Naive thymus-derived CD4-positive, alpha-beta T cell (primary cell): ENCODE results near the gene DCAF10. TPM values are rescaled to one million over a fixed set of nuclear protein-coding genes. Genes with fewer than 3 reads are reported as not detected.
A peak's percentile ranks its signal among the peaks of the same experiment; 100 is the strongest.
"Not testable (repeated sequence)": the region's sequence is repeated elsewhere in the genome, so short reads cannot be mapped to it uniquely, and the experiment has no call there.

Experiments used
- ATAC-seq: fragments of 150-1000 bp; cut with Tn5 transposase; 2 replicates; pipeline ENCODE4 v1.10.0; 2021; ENCODE audit warnings: mild to moderate bottlenecking, moderate library complexity
- CTCF ChIA-PET: fragments of 350-600 bp; sonication (Branson Sonifier 250); formaldehyde crosslinking; loops from one replicate; lab custom pipeline; 2021; ENCODE audit warnings: antibody characterized with exemption; lab: Charles Lee
- POLR2A ChIA-PET: fragments of 350-600 bp; sonication (Branson Sonifier 250); formaldehyde crosslinking; loops from one replicate; lab custom pipeline; 2021; ENCODE audit warnings: antibody characterized with exemption, inconsistent platforms; lab: Charles Lee
- DNase-seq, 9 donors: peaks; one replicate each; pipeline versions ENCODE4 v3.0.0 to v3.0.0-alpha.2; 2020 to 2022; ENCODE audit warnings: mixed read lengths in 1 of 9
- H3K27ac ChIP-seq: one replicate; pipeline ENCODE4 v1.7.0; 2013; ENCODE audit warnings: mild to moderate bottlenecking, low read depth, low read length, moderate library complexity
- H3K27me3 ChIP-seq, 2 donors: one replicate each; pipeline ENCODE4 v1.7.0; 2013; ENCODE audit warnings: low read length in 2 of 2, mild to moderate bottlenecking in 2 of 2, moderate library complexity in 2 of 2; ENCODE audit not compliant: control insufficient read depth in 2 of 2, insufficient read depth in 2 of 2
- H3K36me3 ChIP-seq, 3 experiments: 1 replicate in 2 of 3; 2 replicates in 1 of 3; pipeline ENCODE4 v1.7.0; 2013; ENCODE audit warnings: low read length in 3 of 3, mild to moderate bottlenecking in 3 of 3, moderate library complexity in 1 of 3; ENCODE audit not compliant: insufficient read depth in 3 of 3, control insufficient read depth in 2 of 3
- H3K4me1 ChIP-seq, 2 donors: one replicate each; pipeline ENCODE4 v1.7.0; 2013; ENCODE audit warnings: low read length in 2 of 2, mild to moderate bottlenecking in 2 of 2, moderate library complexity in 1 of 2; ENCODE audit not compliant: control insufficient read depth in 2 of 2, insufficient read depth in 2 of 2
- H3K4me3 ChIP-seq: 2 replicates; pipeline ENCODE4 v1.7.0; 2013; ENCODE audit warnings: mild to moderate bottlenecking, low read length
- H3K9me3 ChIP-seq, 3 experiments: 1 replicate in 2 of 3; 2 replicates in 1 of 3; pipeline ENCODE4 v1.7.0; 2013; ENCODE audit warnings: low read length in 3 of 3; ENCODE audit not compliant: control insufficient read depth in 2 of 3
- H3K27ac Mint-ChIP-seq, 9 donors: one replicate each; pipeline ENCODE4 v1.8.0; 2020 to 2022; ENCODE audit warnings: mixed read lengths in 9 of 9, mild to moderate bottlenecking in 8 of 9, moderate library complexity in 5 of 9, inconsistent platforms in 2 of 9
- H3K27me3 Mint-ChIP-seq, 5 donors: one replicate each; pipeline ENCODE4 v1.8.0; 2021 to 2022; ENCODE audit warnings: mixed read lengths in 5 of 5, mild to moderate bottlenecking in 1 of 5
- H3K36me3 Mint-ChIP-seq, 5 donors: one replicate each; pipeline ENCODE4 v1.8.0; 2020 to 2022; ENCODE audit warnings: mixed read lengths in 5 of 5, mild to moderate bottlenecking in 3 of 5, inconsistent platforms in 1 of 5
- H3K4me1 Mint-ChIP-seq, 7 donors: one replicate each; pipeline ENCODE4 v1.8.0; 2020 to 2022; ENCODE audit warnings: mixed read lengths in 7 of 7, mild to moderate bottlenecking in 3 of 7, inconsistent platforms in 1 of 7
- H3K4me3 Mint-ChIP-seq, 10 donors: one replicate each; pipeline ENCODE4 v1.8.0; 2020 to 2022; ENCODE audit warnings: mild to moderate bottlenecking in 10 of 10, mixed read lengths in 10 of 10, moderate library complexity in 6 of 10, inconsistent platforms in 2 of 10
- H3K9me3 Mint-ChIP-seq, 11 donors: one replicate each; pipeline ENCODE4 v1.8.0; 2020 to 2022; ENCODE audit warnings: mixed read lengths in 11 of 11, mild to moderate bottlenecking in 4 of 11, inconsistent platforms in 1 of 11, moderate library complexity in 1 of 11
- intact Hi-C, 2 donors: fragments of 100-400 bp; cut with micrococcal nuclease; formaldehyde crosslinking; loops; one replicate each; pipeline ENCODE4 v1.15.1; 2023
- polyA plus RNA-seq, 2 donors: library from polyadenylated mRNA; unstranded; fragments of 300-500 nt; fragmentation: Illumina TruSeq; gene quantifications; one replicate each; pipeline ENCODE4 v1.2.3, GENCODE V29; 2021
- total RNA-seq, 6 experiments: library from RNA in 5 of 6; stranded (reverse) in 5 of 6; gene quantifications; 1 replicate in 5 of 6; 2 replicates in 1 of 6; pipeline ENCODE4 v1.2.3 and lab custom pipeline; 2021 to 2026

The DCAF10 gene
- total and polyA plus RNA-seq, 7 experiments from 2014 or later: 12.1 to 28.6 (median 21.9) TPM

DNA sequence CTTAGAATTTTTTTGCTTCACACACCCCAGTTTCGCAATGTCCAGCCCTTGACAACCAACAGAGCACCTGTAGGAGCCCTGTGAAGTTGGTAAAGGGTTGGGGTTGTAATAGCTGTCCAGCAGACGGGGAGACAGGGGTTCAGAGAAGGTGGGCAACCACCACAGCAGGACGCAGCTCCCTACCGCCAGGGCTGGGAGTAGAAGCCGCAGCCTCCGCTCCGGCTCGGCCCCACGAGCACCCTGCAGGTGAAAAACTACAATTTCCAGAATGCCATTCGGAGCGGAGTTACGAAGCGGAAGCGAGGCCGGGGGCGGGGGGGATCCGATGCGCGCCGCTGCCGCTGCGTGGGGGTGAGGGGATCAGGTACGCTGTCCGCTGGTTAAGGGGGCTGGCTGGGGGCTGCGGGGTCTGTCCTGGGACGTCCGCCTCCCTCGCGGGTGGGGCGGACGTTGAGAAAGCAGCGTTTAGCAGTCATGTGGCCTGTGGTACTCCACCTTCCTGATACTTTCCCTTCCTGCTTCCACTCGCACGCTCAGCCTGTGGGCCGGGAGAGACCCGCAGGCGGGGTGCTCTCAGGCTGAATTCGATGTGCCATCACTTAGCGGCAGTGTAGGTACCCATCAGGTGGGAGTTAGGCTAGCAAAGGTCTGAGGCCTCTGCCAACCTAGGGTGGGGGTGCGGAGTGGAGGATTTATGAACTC is 47.0 kb upstream of the DCAF10 start, which contains the start of gene TRMT10B:
TSS of gene TRMT10B (plus strand) at position 317 of the 702 bp plus-strand sequence. CDS start 8,127 bp downstream, outside the sequence.
- Mint-ChIP-seq H3K27ac (peak within 1 kb of the TSS; percentile 68 to 95 (median 92)), H3K36me3 (peaks cover 0 to 4% (median 0%) of the 10 kb centered on the region in 5 donors), H3K27me3 (no peaks in the 10 kb centered on the region), H3K4me3 (peak within 1 kb of the TSS; percentile 87 to 98 (median 96)), H3K9me3 (no peaks in the 10 kb centered on the region), H3K4me1 (peaks cover 26 to 52% (median 33%) of the 10 kb centered on the region in 7 donors)
- Histone ChIP-seq H3K27me3 (no peaks in the 10 kb centered on the region), H3K4me1 (peaks cover 9 to 11% of the 10 kb centered on the region in 2 donors), H3K27ac (peak within 1 kb of the TSS; percentile 87), H3K36me3 (no peaks in the 10 kb centered on the region), H3K4me3 (peak within 1 kb of the TSS; percentile 92), H3K9me3 (no peaks in the 10 kb centered on the region)
- DNase-seq: peak; percentile 50 to 78 (median 70)
- POLR2A ChIA-PET: interaction anchor here (0.7 to 3.4 kb wide), 4 partner anchors 13 to 44 kb away, joined by 3 to 14 read pairs (median 4); partner anchors contain the start of gene EXOSC3
- intact Hi-C loops: loop anchor here (1.0 to 5.0 kb wide), 9 partner anchors 32 to 314 kb away; partner anchors contain the start of genes DCAF10 (in 2 of the 2), EXOSC3 (in 2 of the 2), POLR1E (in 2 of the 2) and TOMM5 (in 2 of the 2)
- CTCF ChIA-PET: interaction anchor here (1.1 kb wide), 1 partner anchor 152 kb away, joined by 4 read pairs; no protein-coding TSS in a partner anchor
- peak; percentile 95 for ATAC-seq

DNA sequence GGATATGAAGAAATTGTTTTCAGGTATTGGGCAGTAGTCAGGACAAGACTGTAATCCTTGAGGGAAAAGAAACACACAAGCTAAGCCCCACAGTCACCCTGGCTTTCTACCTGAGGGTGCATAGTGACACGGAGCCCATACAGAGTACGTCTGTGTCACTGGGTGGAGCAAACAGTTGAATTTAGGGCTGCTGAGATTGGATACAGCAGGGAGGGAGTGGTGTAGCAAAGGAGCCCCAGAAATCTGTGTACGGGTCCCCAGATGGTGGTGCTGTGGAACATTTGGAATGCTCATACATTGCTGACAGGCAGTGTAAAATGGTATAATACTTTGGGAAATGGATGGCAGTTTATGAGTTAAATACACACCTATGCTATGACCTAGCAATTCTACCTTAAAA is 41.9 kb upstream of the DCAF10 start:
- Mint-ChIP-seq H3K27ac (peak overlapping the region in 2 of 9 donors; percentile 34 to 44), H3K4me3 (no peak overlapping the region), H3K27me3 (no peaks in the 10 kb centered on the region), H3K36me3 (peaks cover 4 to 10% (median 7%) of the 10 kb centered on the region in 5 donors), H3K4me1 (peaks cover 22 to 42% (median 30%) of the 10 kb centered on the region in 7 donors), H3K9me3 (no peaks in the 10 kb centered on the region)
- DNase-seq (no peak), ATAC-seq (no peak)
- H3K27ac ChIP-seq: no peak overlapping the region
- H3K4me1 ChIP-seq: peaks cover 7 to 9% of the 10 kb centered on the region in 2 donors
- H3K27me3 ChIP-seq: no peaks in the 10 kb centered on the region
- CTCF ChIA-PET: no interaction called here
- H3K4me3 ChIP-seq: no peak overlapping the region
- no peaks in the 10 kb centered on the region for H3K9me3 ChIP-seq
- intact Hi-C loops: no loop called here
- POLR2A ChIA-PET: no interaction called here
- no peaks in the 10 kb centered on the region for H3K36me3 ChIP-seq

DNA sequence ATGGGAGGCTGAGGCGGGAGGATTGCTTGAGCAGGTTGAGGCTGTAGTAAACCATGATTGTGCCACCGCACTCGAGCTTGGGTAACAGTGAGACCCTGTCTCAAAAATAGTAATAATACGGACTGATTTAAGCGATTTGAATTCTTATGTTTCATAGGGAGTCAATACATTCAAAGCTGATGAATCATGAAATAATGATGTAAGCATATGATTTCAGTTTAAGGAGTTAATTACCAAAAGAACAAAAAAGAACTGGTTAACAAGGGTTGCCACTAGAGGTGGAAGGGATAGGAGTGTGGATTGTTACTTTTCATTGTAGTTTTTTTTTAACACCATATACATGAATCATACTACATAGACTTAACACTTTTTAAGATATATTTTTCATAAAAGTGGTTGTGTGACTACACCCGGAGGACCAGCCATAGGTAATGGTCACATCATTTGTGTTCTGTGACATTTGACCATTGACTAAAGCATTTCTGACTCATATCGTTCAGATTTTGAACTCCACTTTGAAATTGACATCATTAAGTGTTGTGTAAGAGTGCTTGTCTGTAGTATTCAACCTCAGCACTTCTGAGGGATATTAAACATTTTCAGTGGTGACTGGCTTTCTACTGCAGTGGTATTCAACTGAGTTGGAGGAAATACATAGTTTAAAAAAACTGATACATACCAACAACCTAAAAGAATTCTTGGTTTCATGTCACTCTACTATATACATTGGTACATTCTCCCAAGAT is 40.0 kb upstream of the DCAF10 start:
- Mint-ChIP-seq H3K9me3 (no peaks in the 10 kb centered on the region), H3K27me3 (no peaks in the 10 kb centered on the region), H3K27ac (peak overlapping the region in 2 of 9 donors; percentile 1 to 41), H3K4me3 (no peak overlapping the region), H3K36me3 (peaks cover 4 to 22% (median 17%) of the 10 kb centered on the region in 5 donors), H3K4me1 (peaks cover 7 to 26% (median 15%) of the 10 kb centered on the region in 7 donors)
- DNase-seq (no peak), ATAC-seq (no peak)
- POLR2A ChIA-PET: no interaction called here
- H3K36me3 ChIP-seq: peaks cover 0 to 5% (median 0%) of the 10 kb centered on the region in 3 experiments
- H3K9me3 ChIP-seq: no peaks in the 10 kb centered on the region
- no peaks in the 10 kb centered on the region for H3K27me3 ChIP-seq
- intact Hi-C loops: no loop called here
- H3K27ac ChIP-seq: no peak overlapping the region
- H3K4me1 ChIP-seq: no peaks in the 10 kb centered on the region
- CTCF ChIA-PET: interaction anchor here (0.8 kb wide), 1 partner anchor 12 kb away, joined by 4 read pairs; no protein-coding TSS in a partner anchor
- H3K4me3 ChIP-seq: no peak overlapping the region

DNA sequence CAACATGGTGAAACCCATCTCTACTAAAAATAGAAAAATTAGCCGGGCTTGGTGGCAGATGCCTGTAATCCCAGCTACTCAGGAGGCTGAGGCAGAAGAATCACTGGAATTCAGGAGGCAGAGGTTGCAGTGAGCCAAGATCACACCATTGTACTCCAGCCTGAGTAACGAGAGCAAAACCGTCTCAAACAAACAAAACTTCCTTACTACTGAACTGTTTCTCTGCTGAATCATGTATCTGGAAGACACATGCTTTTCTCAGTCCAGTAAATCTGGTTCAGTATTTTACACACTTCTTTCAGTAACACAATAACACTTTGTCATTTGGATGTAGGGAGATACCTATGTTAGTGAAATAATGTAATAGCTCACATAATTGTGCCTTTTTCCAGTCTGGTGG is 39.1 kb upstream of the DCAF10 start:
- POLR2A ChIA-PET: no interaction called here
- Histone ChIP-seq H3K36me3 (peaks cover 0 to 5% (median 0%) of the 10 kb centered on the region in 3 experiments), H3K9me3 (no peaks in the 10 kb centered on the region), H3K4me1 (no peaks in the 10 kb centered on the region), H3K27me3 (no peaks in the 10 kb centered on the region), H3K27ac (no peak overlapping the region), H3K4me3 (no peak overlapping the region)
- peaks cover 0 to 23% (median 8%) of the 10 kb centered on the region in 7 donors for H3K4me1 Mint-ChIP-seq
- ATAC-seq (no peak), DNase-seq (no peak)
- H3K36me3 Mint-ChIP-seq: peaks cover 4 to 26% (median 17%) of the 10 kb centered on the region in 5 donors
- intact Hi-C loops: no loop called here
- H3K27me3 Mint-ChIP-seq: no peaks in the 10 kb centered on the region
- CTCF ChIA-PET: no interaction called here
- no peaks in the 10 kb centered on the region for H3K9me3 Mint-ChIP-seq
- H3K4me3 Mint-ChIP-seq: no peak overlapping the region
- no peak overlapping the region for H3K27ac Mint-ChIP-seq

DNA sequence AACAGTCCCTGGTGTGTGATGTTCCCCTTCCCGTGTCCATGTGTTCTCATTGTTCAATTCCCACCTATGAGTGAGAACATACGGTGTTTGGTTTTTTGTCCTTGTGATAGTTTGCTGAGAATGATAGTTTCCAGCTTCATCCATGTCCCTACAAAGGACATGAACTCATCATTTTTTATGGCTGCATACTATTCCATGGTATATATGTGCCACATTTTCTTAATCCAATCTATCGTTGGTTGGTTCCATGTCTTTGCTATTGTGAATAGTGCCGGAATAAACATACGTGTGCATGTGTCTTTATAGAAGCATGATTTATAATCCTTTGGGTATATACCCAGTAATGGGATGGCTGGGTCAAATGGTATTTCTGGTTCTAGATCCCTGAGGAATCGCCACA is 35.3 kb upstream of the DCAF10 start:
- H3K4me1 ChIP-seq, ATAC-seq, H3K27me3 Mint-ChIP-seq, H3K4me3 Mint-ChIP-seq, H3K27ac Mint-ChIP-seq, H3K9me3 ChIP-seq, H3K9me3 Mint-ChIP-seq, CTCF ChIA-PET, H3K27ac ChIP-seq, H3K27me3 ChIP-seq, DNase-seq, H3K4me3 ChIP-seq, POLR2A ChIA-PET, intact Hi-C loops: not testable (repeated sequence)
- H3K36me3 Mint-ChIP-seq: peaks cover 4 to 35% (median 17%) of the 10 kb centered on the region in 5 donors
- peaks cover 0 to 14% (median 4%) of the 10 kb centered on the region in 7 donors for H3K4me1 Mint-ChIP-seq
- H3K36me3 ChIP-seq: peaks cover 0 to 16% (median 0%) of the 10 kb centered on the region in 3 experiments

DNA sequence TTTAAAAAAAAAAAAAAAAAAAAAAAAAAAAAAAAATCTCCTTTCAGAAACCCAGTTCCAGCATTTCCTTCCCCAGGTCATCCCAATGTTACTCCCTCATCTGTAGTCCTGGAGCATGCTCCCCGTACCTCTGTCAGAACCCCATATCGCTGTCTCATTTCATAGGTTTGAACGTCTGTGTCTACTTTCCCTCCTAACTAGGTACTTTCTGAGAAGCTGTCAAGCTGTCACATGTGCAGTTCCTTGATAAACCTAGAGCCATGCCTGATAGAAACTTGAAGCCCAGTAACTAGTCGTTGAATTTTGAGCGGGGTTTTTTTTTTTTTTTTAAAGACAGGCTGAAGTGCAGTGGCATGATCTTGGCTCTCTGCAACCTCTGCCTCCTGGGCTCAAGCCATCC is 31.3 kb upstream of the DCAF10 start:
- no peaks in the 10 kb centered on the region for H3K4me1 ChIP-seq
- H3K4me3 ChIP-seq: no peak overlapping the region
- Mint-ChIP-seq H3K27ac (peak overlapping the region in 3 of 9 donors; percentile 21 to 48 (median 26)), H3K9me3 (no peaks in the 10 kb centered on the region), H3K4me3 (no peak overlapping the region), H3K36me3 (peaks cover 0 to 49% (median 11%) of the 10 kb centered on the region in 5 donors), H3K27me3 (no peaks in the 10 kb centered on the region), H3K4me1 (peaks cover 0 to 14% (median 2%) of the 10 kb centered on the region in 7 donors)
- H3K27ac ChIP-seq: no peak overlapping the region
- no peak for ATAC-seq
- H3K36me3 ChIP-seq: peaks cover 5 to 33% (median 5%) of the 10 kb centered on the region in 3 experiments
- ChIA-PET POLR2A (interaction anchor here (0.7 to 3.7 kb wide), 4 partner anchors 8 to 15 kb away, joined by 3 to 9 read pairs (median 4); partner anchors contain the start of gene EXOSC3), CTCF (no interaction called here)
- no peak for DNase-seq
- no peaks in the 10 kb centered on the region for H3K27me3 ChIP-seq
- H3K9me3 ChIP-seq: no peaks in the 10 kb centered on the region
- intact Hi-C loops: no loop called here
